Smooth muscle cell (in vitro differentiated cells): Measurements from ENCODE around the gene FUZ. TPM values are rescaled to one million over a fixed set of nuclear protein-coding genes. Genes with fewer than 3 reads are reported as not detected.

Experiments
- DNase-seq: peaks from one replicate; lab custom pipeline; 2025; ENCODE audit not compliant: unreplicated experiment; lab: John Stamatoyannopoulos, UW
- H2AFZ ChIP-seq: fragments of 200-600 bp; sonication (generic); 2 replicates; pipeline ENCODE4 v1.6.0; 2016; ENCODE audit warnings: antibody characterized with exemption, low read depth, mild to moderate bottlenecking
- H3F3A ChIP-seq: fragments of 200-600 bp; sonication (generic); 2 replicates; pipeline ENCODE4 v1.6.0; 2017; ENCODE audit warnings: antibody characterized with exemption, low read depth
- H3K27ac ChIP-seq: fragments of 200-600 bp; sonication (generic); 2 replicates; pipeline ENCODE4 v1.5.1; 2016; ENCODE audit warnings: low read depth, mild to moderate bottlenecking
- H3K27me3 ChIP-seq: fragments of 200-600 bp; sonication (generic); 2 replicates; pipeline ENCODE4 v1.6.1; 2016; ENCODE audit warnings: low read depth, mild to moderate bottlenecking
- H3K36me3 ChIP-seq: fragments of 200-600 bp; sonication (generic); 2 replicates; pipeline ENCODE4 v1.5.1; 2016; ENCODE audit warnings: low read depth
- H3K4me1 ChIP-seq: fragments of 200-600 bp; sonication (generic); 2 replicates; pipeline ENCODE4 v1.5.1; 2016; ENCODE audit warnings: low read depth
- H3K4me2 ChIP-seq: fragments of 200-600 bp; sonication (generic); 2 replicates; pipeline ENCODE4 v1.6.0; 2016; ENCODE audit warnings: mild to moderate bottlenecking
- H3K4me3 ChIP-seq: fragments of 200-600 bp; sonication (generic); 2 replicates; pipeline ENCODE4 v1.5.1; 2016; ENCODE audit warnings: mild to moderate bottlenecking
- H3K79me2 ChIP-seq: fragments of 200-600 bp; sonication (generic); 2 replicates; pipeline ENCODE4 v1.6.0; 2016; ENCODE audit warnings: low read depth, mild to moderate bottlenecking
- H3K9ac ChIP-seq: fragments of 200-600 bp; sonication (generic); 2 replicates; pipeline ENCODE4 v1.6.0; 2016; ENCODE audit warnings: low read depth
- H3K9me3 ChIP-seq: fragments of 200-600 bp; sonication (generic); replicated peaks from 2 replicates; pipeline ENCODE4 v1.5.1; 2016; ENCODE audit warnings: low read depth
- H4K20me1 ChIP-seq: fragments of 200-600 bp; sonication (generic); 2 replicates; pipeline ENCODE4 v1.6.0; 2016; ENCODE audit warnings: low read depth
- WGBS: methylation state at CpG from one replicate; pipeline ENCODE4 v1.1.7; 2016; ENCODE audit warnings: low lambda C conversion rate; 5-methylcytosine and 5-hydroxymethylcytosine counted together
- polyA plus RNA-seq: library from polyadenylated mRNA; unstranded; fragments of >200 nt; fragmentation: Nextera tagmentation; extraction: Ambion mirVana; gene quantifications from 2 replicates; pipeline ENCODE4 v1.2.1, GENCODE V29; 2016
- total RNA-seq: library from RNA; depleted of rRNA; stranded (reverse); fragments of >200 nt; gene quantifications from 2 replicates; pipeline ENCODE4 v1.2.3, GENCODE V29; 2014
- TF ChIP-seq, protein P1 (sequence below): fragments of 200-600 bp; sonication (generic); IDR thresholded peaks from 2 replicates; pipeline ENCODE4 v1.5.1; 2017; ENCODE audit warnings: borderline replicate concordance, mild to moderate bottlenecking, antibody characterized with exemption; ENCODE audit not compliant: insufficient read depth, poor library complexity, severe bottlenecking

The FUZ gene
- total and polyA plus RNA-seq, 2 experiments from 2014 or later: 16.2 to 18.3 TPM

- Histone ChIP-seq H4K20me1 (peaks cover 82% of the 10 kb centered on the region), H2AFZ (no peak overlapping the region)
Observed at GRCh38 chr19:49771674-49772139, 41.4 kb downstream of the FUZ start.

GRCh38 chr19:49770529-49770928 is 42.6 kb downstream of the FUZ start:
- Histone ChIP-seq H3K36me3 (no peaks in the 10 kb centered on the region), H3F3A (no peaks in the 10 kb centered on the region), H4K20me1 (peaks cover 70% of the 10 kb centered on the region), H3K27me3 (no peaks in the 10 kb centered on the region), H3K27ac (no peak overlapping the region), H2AFZ (no peak overlapping the region), H3K4me2 (no peak overlapping the region), H3K4me1 (peaks cover 12% of the 10 kb centered on the region), H3K9ac (no peak overlapping the region), H3K79me2 (peaks cover 79% of the 10 kb centered on the region), H3K4me3 (no peak overlapping the region), H3K9me3 (no peaks in the 10 kb centered on the region)
- DNase-seq: no peak
- TF ChIP-seq, protein P1, sequence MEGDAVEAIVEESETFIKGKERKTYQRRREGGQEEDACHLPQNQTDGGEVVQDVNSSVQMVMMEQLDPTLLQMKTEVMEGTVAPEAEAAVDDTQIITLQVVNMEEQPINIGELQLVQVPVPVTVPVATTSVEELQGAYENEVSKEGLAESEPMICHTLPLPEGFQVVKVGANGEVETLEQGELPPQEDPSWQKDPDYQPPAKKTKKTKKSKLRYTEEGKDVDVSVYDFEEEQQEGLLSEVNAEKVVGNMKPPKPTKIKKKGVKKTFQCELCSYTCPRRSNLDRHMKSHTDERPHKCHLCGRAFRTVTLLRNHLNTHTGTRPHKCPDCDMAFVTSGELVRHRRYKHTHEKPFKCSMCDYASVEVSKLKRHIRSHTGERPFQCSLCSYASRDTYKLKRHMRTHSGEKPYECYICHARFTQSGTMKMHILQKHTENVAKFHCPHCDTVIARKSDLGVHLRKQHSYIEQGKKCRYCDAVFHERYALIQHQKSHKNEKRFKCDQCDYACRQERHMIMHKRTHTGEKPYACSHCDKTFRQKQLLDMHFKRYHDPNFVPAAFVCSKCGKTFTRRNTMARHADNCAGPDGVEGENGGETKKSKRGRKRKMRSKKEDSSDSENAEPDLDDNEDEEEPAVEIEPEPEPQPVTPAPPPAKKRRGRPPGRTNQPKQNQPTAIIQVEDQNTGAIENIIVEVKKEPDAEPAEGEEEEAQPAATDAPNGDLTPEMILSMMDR: no peak
- WGBS: 92% methylated on average over 8 of the region's 8 CpGs

More at GRCh38 chr19:49771674-49772139, 41.4 kb downstream of the FUZ start:
- no peak overlapping the region for H3K27ac ChIP-seq
- H3K4me3 ChIP-seq: no peak overlapping the region
- TF ChIP-seq, protein P1: no peak
- WGBS: 94% methylated on average over 13 of the region's 13 CpGs
- no peaks in the 10 kb centered on the region for H3F3A ChIP-seq
- H3K9me3 ChIP-seq: no peaks in the 10 kb centered on the region
- H3K36me3 ChIP-seq: no peaks in the 10 kb centered on the region
- no peaks in the 10 kb centered on the region for H3K27me3 ChIP-seq
- no peak for DNase-seq
- H3K79me2 ChIP-seq: peaks cover 84% of the 10 kb centered on the region
- H3K4me2 ChIP-seq: no peak overlapping the region
- peaks cover 9% of the 10 kb centered on the region for H3K4me1 ChIP-seq
- H3K9ac ChIP-seq: no peak overlapping the region

GRCh38 chr19:49767967-49768581 is 45.0 kb downstream of the FUZ start:
- peaks cover 12% of the 10 kb centered on the region for H3K4me1 ChIP-seq
- TF ChIP-seq, protein P1: no peak
- H2AFZ ChIP-seq: no peak overlapping the region
- peaks cover 60% of the 10 kb centered on the region for H3K79me2 ChIP-seq
- no peaks in the 10 kb centered on the region for H3K9me3 ChIP-seq
- H3F3A ChIP-seq: no peaks in the 10 kb centered on the region
- H3K27me3 ChIP-seq: no peaks in the 10 kb centered on the region
- peak overlapping the region; percentile 97 for H3K4me3 ChIP-seq
- WGBS: 73% methylated on average over 12 of the region's 12 CpGs
- no peaks in the 10 kb centered on the region for H3K36me3 ChIP-seq
- no peak for DNase-seq
- H3K27ac ChIP-seq: no peak overlapping the region
- H3K4me2 ChIP-seq: peak overlapping the region; percentile 99
- peak overlapping the region; percentile 95 for H3K9ac ChIP-seq
- H4K20me1 ChIP-seq: peaks cover 45% of the 10 kb centered on the region

GRCh38 chr19:49767381-49767780 is 45.7 kb downstream of the FUZ start:
- H2AFZ ChIP-seq: peak overlapping the region; percentile 89
- peaks cover 38% of the 10 kb centered on the region for H4K20me1 ChIP-seq
- peak overlapping the region; percentile 97 for H3K4me3 ChIP-seq
- H3K36me3 ChIP-seq: no peaks in the 10 kb centered on the region
- 3% methylated on average over 9 of the region's 9 CpGs for WGBS
- no peaks in the 10 kb centered on the region for H3F3A ChIP-seq
- peaks cover 54% of the 10 kb centered on the region for H3K79me2 ChIP-seq
- DNase-seq: no peak
- H3K27ac ChIP-seq: peak overlapping the region; percentile 63
- H3K4me1 ChIP-seq: peaks cover 12% of the 10 kb centered on the region
- TF ChIP-seq, protein P1: no peak
- H3K9me3 ChIP-seq: no peaks in the 10 kb centered on the region
- H3K4me2 ChIP-seq: peak overlapping the region; percentile 99
- peak overlapping the region; percentile 95 for H3K9ac ChIP-seq
- H3K27me3 ChIP-seq: no peaks in the 10 kb centered on the region
